Stomach (tissue), 9 donors: ENCODE data around the gene TENM3. TPM values are rescaled to one million over a fixed set of nuclear protein-coding genes. Genes with fewer than 3 reads are reported as not detected.

Source experiments
- DNase-seq, 2 donors: peaks; one replicate each; pipeline versions ENCODE4 v3.0.0 to v3.0.0-alpha.2; 2013 to 2019
- H3K27ac ChIP-seq, 5 donors: fragments of 200-600 bp in 4 of 5; sonication (generic) in 4 of 5; one replicate each; pipeline ENCODE4 v1.5.1; 2013 to 2019; ENCODE audit warnings: mild to moderate bottlenecking in 1 of 5, moderate library complexity in 1 of 5
- H3K27me3 ChIP-seq, 3 donors: fragments of 200-600 bp; sonication (generic); one replicate each; pipeline ENCODE4 v1.5.1; 2017 to 2019; ENCODE audit warnings: mixed run types in 1 of 3
- H3K36me3 ChIP-seq, 4 donors: fragments of 200-600 bp; sonication (generic); 1 replicate in 3 of 4; 2 replicates in 1 of 4; pipeline ENCODE4 v1.5.1; 2016 to 2019
- H3K4me1 ChIP-seq, 4 donors: fragments of 200-600 bp; sonication (generic); one replicate each; pipeline ENCODE4 v1.5.1; 2016 to 2019
- H3K4me3 ChIP-seq, 4 donors: fragments of 200-600 bp; sonication (generic) in 3 of 4; one replicate each; pipeline ENCODE4 v1.5.1; 2016 to 2019; ENCODE audit warnings: mild to moderate bottlenecking in 1 of 4
- H3K9me3 ChIP-seq, 4 donors: fragments of 200-600 bp; sonication (generic); one replicate each; pipeline ENCODE4 v1.5.1; 2016 to 2019
- CTCF ChIP-seq, 7 experiments: fragments of 450-650 bp in 4 of 7; fragments of 200-600 bp in 3 of 7; sonication (generic) in 3 of 7; IDR thresholded peaks; one replicate each; pipeline ENCODE4 v1.5.1; 2016 to 2019; ENCODE audit warnings: antibody characterized with exemption in 7 of 7, control low read depth in 2 of 7, mild to moderate bottlenecking in 1 of 7
- EP300 ChIP-seq: sonication (generic); formaldehyde crosslinking; IDR thresholded peaks from one replicate; pipeline ENCODE4 v1.6.1; 2017; ENCODE audit warnings: antibody characterized with exemption
- POLR2A ChIP-seq, 4 donors: fragments of 450-650 bp; IDR thresholded peaks; one replicate each; pipeline ENCODE4 v1.6.1; 2016; ENCODE audit warnings: antibody characterized with exemption in 4 of 4, control low read depth in 2 of 4, mild to moderate bottlenecking in 1 of 4, moderate library complexity in 1 of 4
- POLR2AphosphoS5 ChIP-seq, 3 donors: sonication (generic); formaldehyde crosslinking; IDR thresholded peaks; one replicate each; pipeline ENCODE4 v1.6.1; 2016; ENCODE audit warnings: antibody characterized with exemption in 3 of 3
- WGBS, 5 donors: extraction: QIAGEN DNeasy Blood & Tissue Kit in 3 of 5; methylation state at CpG; one replicate each; pipeline versions ENCODE4 v1.1.5 to v1.1.7; 2013 to 2018; 5-methylcytosine and 5-hydroxymethylcytosine counted together
- intact Hi-C: fragments of 100-400 bp; cut with DNase I; formaldehyde crosslinking; loops from one replicate; pipeline ENCODE4 v1.15.1; 2023; ENCODE audit warnings: low total_unique reads
- polyA plus RNA-seq, 3 donors: library from polyadenylated mRNA; stranded (reverse); fragments of 200-250 nt; gene quantifications; one replicate each; pipeline ENCODE4 v1.2.3, GENCODE V29; 2013
- total RNA-seq, 5 donors: library from RNA; depleted of rRNA; stranded (reverse); fragments of >200 nt; gene quantifications; one replicate each; pipeline versions ENCODE4 v1.1.0 to v1.2.3, GENCODE V29; 2014 to 2016
- donor health status: healthy with polysubstance abuse.
- donor health status: Bipolar disorder and iron deficiency.
- donor health status: healthy.

The TENM3 gene
- total and polyA plus RNA-seq, 8 donors, result under 0.01 to 8.3 (median 0.44) TPM

DNA sequence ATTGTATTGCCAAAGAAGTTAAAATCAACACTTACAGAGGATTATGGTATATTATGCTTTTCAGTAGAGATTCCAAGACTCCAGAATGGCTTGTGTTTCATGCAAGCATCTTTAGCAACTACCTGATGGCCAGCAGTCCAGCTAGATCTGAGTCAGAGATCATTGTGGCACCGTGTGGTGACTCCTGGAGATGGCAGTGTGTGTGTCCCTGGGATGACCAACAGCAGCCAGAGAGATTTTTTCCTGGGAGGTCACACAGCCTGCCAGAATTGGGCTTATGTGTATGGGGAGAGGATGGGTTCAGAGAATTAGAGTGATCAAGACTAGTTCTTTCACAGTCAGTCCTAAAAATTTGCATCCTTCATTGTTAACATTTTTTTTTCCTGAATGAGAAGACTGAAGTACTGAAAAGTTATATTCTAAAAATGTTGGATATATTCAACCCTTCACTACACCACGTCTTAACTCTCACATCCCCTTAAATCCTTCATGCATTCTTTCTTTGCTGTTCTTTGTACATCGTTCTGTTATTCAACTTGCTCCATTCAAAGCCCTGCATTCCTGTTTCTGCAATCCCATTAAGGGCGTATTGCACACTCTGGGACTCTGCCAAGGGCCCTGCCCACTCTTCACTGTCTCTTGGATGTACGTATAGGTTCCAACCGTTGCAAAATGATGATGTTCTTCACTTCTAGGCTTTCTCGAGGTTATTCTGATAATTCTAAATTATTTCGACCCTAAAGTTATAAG lies 12.4 kb downstream of the TENM3 start:
- Histone ChIP-seq H3K27ac (no peak overlapping the region), H3K9me3 (no peaks in the 10 kb centered on the region), H3K4me3 (no peak overlapping the region), H3K27me3 (no peaks in the 10 kb centered on the region), H3K36me3 (no peaks in the 10 kb centered on the region), H3K4me1 (no peaks in the 10 kb centered on the region)
- DNase-seq, result no peak
- 66 to 78% (median 77%) methylated on average over 8 of the region's 8 CpGs for WGBS, 5 donors
- intact Hi-C loops, result no loop called here
- no peak for TF ChIP-seq CTCF (IDR thresholded peaks at IDR 0.05)

DNA sequence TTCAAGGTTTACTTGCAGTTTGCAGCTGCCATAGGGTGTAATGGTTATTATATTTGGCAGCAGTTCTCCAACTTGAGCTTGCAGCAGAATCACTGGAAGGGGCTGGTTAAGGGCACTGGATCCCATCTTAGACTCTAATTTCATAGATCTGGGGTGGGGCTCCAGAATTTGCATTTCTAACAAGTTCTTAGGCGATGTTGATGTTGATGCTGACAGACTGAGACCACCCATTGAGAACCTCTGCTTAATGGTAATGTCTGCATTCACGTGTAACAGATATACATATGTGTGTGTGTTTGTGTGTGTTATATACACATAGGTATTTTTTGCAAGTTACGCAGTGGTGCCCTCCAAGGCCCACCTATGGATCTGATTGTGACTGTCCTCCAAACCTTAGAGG lies 13.8 kb downstream of the TENM3 start:
- H3K27me3 ChIP-seq, result no peaks in the 10 kb centered on the region
- 82 to 91% (median 87%) methylated on average over 3 of the region's 3 CpGs for WGBS, 5 donors
- intact Hi-C loops, result no loop called here
- no peaks in the 10 kb centered on the region for H3K4me1 ChIP-seq
- no peaks in the 10 kb centered on the region for H3K36me3 ChIP-seq
- H3K4me3 ChIP-seq, result no peak overlapping the region
- DNase-seq, result no peak
- H3K27ac ChIP-seq, result no peak overlapping the region
- TF ChIP-seq POLR2A (IDR thresholded peaks at IDR 0.05) (no peak), POLR2AphosphoS5 (IDR thresholded peaks at IDR 0.05) (no peak), CTCF (IDR thresholded peaks at IDR 0.05) (no peak)
- H3K9me3 ChIP-seq, result no peaks in the 10 kb centered on the region

- no peak overlapping the region for H3K27ac ChIP-seq
- no peak for TF ChIP-seq POLR2A (IDR thresholded peaks at IDR 0.05)
- TF ChIP-seq EP300, result no peak
- no peak for TF ChIP-seq CTCF (IDR thresholded peaks at IDR 0.05)
- no peak for TF ChIP-seq POLR2AphosphoS5 (IDR thresholded peaks at IDR 0.05)
- no peaks in the 10 kb centered on the region for H3K36me3 ChIP-seq
- no peak overlapping the region for H3K4me3 ChIP-seq
- H3K27me3 ChIP-seq, result no peaks in the 10 kb centered on the region
- intact Hi-C loops, result no loop called here
- no peaks in the 10 kb centered on the region for H3K4me1 ChIP-seq
- DNase-seq, result no peak
- WGBS, 5 donors, result 56 to 69% (median 62%) methylated on average over 3 of the region's 3 CpGs
- no peaks in the 10 kb centered on the region for H3K9me3 ChIP-seq
Measured at GRCh38 chr4:182257503-182257902, 14.3 kb downstream of the TENM3 start.

DNA sequence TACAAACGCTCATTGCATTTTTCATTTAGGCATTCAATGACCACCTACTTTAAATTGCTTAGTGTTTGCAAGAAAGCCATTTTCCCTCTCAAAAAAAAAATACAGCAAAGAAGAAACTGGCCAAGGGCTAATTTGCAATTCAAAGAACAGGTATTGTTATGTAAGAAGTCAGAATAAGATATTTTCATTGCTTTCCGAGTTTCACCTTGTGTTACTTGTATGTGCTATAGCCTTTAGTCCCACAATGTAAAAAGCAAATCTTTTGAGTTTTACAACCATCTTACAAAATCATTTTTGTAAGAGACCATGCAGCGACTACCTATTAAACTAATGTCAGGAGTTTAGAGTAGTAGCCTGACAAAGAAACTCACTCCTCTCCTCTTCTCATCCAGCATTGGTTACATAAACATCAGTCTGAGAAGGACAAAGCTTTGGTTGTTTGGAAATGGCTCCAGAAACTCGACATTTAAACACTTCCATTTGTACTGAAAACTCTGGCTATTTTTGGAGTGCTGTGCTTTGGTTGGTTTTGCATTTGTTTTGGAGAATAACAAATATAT lies 15.3 kb downstream of the TENM3 start:
- intact Hi-C loops, result no loop called here
- H3K4me3 ChIP-seq, result no peak overlapping the region
- no peaks in the 10 kb centered on the region for H3K4me1 ChIP-seq
- TF ChIP-seq POLR2A (IDR thresholded peaks at IDR 0.05), result no peak
- no peak for TF ChIP-seq CTCF (IDR thresholded peaks at IDR 0.05)
- WGBS, 5 donors, result 42 to 60% (median 53%) methylated on average over 4 of the region's 4 CpGs
- H3K27me3 ChIP-seq, result no peaks in the 10 kb centered on the region
- H3K27ac ChIP-seq, result no peak overlapping the region
- H3K36me3 ChIP-seq, result no peaks in the 10 kb centered on the region
- H3K9me3 ChIP-seq, result no peaks in the 10 kb centered on the region
- no peak for DNase-seq
